ENCODE data around the gene SOD1. TPM values are rescaled to one million over a fixed set of nuclear protein-coding genes. Genes with fewer than 3 reads are reported as not detected.

SOD1 gene
- total RNA-seq, 1 donor from 2014 or later = 145 TPM

DNA sequence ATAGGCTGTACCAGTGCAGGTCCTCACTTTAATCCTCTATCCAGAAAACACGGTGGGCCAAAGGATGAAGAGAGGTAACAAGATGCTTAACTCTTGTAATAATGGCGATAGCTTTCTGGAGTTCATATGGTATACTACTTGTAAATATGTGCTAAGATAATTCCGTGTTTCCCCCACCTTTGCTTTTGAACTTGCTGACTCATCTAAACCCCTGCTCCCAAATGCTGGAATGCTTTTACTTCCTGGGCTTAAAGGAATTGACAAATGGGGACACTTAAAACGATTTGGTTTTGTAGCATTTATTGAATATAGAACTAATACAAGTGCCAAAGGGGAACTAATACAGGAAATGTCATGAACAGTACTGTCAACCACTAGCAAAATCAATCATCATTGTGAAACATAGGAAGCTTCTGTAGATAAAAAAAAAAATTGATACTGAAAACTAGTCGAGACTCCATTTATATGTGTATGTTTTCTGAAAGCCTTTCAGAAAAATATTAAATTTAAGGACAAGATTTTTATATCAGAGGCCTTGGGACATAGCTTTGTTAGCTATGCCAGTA lies 7.0 kb downstream of the SOD1 start:
- Mint-ChIP-seq H3K4me3 (ENCODE audit: unreplicated experiment) (no peak overlapping the region), H3K27me3 (ENCODE audit: unreplicated experiment) (no peaks in the 10 kb centered on the region), H3K27ac (ENCODE audit: unreplicated experiment) (no peak overlapping the region), H3K36me3 (ENCODE audit: low read depth, unreplicated experiment) (peaks cover 17% of the 10 kb centered on the region), H3K4me1 (ENCODE audit: unreplicated experiment) (peaks cover 36% of the 10 kb centered on the region), H3K9me3 (ENCODE audit: unreplicated experiment) (no peaks in the 10 kb centered on the region)
- TF ChIP-seq, protein P1, sequence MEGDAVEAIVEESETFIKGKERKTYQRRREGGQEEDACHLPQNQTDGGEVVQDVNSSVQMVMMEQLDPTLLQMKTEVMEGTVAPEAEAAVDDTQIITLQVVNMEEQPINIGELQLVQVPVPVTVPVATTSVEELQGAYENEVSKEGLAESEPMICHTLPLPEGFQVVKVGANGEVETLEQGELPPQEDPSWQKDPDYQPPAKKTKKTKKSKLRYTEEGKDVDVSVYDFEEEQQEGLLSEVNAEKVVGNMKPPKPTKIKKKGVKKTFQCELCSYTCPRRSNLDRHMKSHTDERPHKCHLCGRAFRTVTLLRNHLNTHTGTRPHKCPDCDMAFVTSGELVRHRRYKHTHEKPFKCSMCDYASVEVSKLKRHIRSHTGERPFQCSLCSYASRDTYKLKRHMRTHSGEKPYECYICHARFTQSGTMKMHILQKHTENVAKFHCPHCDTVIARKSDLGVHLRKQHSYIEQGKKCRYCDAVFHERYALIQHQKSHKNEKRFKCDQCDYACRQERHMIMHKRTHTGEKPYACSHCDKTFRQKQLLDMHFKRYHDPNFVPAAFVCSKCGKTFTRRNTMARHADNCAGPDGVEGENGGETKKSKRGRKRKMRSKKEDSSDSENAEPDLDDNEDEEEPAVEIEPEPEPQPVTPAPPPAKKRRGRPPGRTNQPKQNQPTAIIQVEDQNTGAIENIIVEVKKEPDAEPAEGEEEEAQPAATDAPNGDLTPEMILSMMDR (IDR thresholded peaks at IDR 0.05; ENCODE audit: unreplicated experiment) = no peak
- no peak for DNase-seq (ENCODE audit: low spot score)

DNA sequence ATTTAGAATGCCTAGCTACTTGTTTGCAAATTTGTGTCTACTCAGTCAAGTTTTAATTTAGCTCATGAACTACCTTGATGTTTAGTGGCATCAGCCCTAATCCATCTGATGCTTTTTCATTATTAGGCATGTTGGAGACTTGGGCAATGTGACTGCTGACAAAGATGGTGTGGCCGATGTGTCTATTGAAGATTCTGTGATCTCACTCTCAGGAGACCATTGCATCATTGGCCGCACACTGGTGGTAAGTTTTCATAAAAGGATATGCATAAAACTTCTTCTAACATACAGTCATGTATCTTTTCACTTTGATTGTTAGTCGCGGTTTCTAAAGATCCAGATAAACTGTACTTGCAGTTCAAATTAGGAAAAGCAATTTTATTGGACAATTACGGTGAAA lies 7.6 kb downstream of the SOD1 start:
- peaks cover 38% of the 10 kb centered on the region for H3K4me1 Mint-ChIP-seq (ENCODE audit: unreplicated experiment)
- H3K27me3 Mint-ChIP-seq (ENCODE audit: unreplicated experiment) = no peaks in the 10 kb centered on the region
- TF ChIP-seq, protein P1 (IDR thresholded peaks at IDR 0.05; ENCODE audit: unreplicated experiment) = no peak
- no peak overlapping the region for H3K4me3 Mint-ChIP-seq (ENCODE audit: unreplicated experiment)
- no peak for DNase-seq (ENCODE audit: low spot score)
- H3K27ac Mint-ChIP-seq (ENCODE audit: unreplicated experiment) = no peak overlapping the region
- no peaks in the 10 kb centered on the region for H3K9me3 Mint-ChIP-seq (ENCODE audit: unreplicated experiment)
- H3K36me3 Mint-ChIP-seq (ENCODE audit: low read depth, unreplicated experiment) = peaks cover 20% of the 10 kb centered on the region

DNA sequence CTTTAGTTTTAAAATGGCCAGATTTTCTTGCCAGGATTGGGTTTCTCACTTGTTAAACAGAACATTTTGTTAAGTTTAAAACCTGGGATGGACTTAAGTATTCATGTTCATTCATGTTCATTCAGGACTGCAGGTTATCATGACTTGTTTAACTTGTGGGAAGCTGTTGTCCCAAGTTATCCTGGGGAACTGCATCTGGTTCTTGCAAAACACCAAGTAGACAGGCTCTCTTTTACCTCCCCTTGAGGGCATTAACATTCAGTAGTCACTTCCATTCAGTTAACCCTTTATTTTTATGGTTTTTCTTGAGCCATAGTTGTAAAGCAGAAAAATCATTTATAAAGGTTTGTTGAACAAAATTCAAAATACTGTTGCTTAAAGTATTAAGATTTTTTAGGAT lies 8.1 kb downstream of the SOD1 start:
- Mint-ChIP-seq H3K4me1 (ENCODE audit: unreplicated experiment) (peaks cover 38% of the 10 kb centered on the region), H3K27ac (ENCODE audit: unreplicated experiment) (peak overlapping the region; percentile 67), H3K9me3 (ENCODE audit: unreplicated experiment) (no peaks in the 10 kb centered on the region), H3K36me3 (ENCODE audit: low read depth, unreplicated experiment) (peaks cover 20% of the 10 kb centered on the region), H3K4me3 (ENCODE audit: unreplicated experiment) (no peak overlapping the region), H3K27me3 (ENCODE audit: unreplicated experiment) (no peaks in the 10 kb centered on the region)
- TF ChIP-seq, protein P1 (IDR thresholded peaks at IDR 0.05; ENCODE audit: unreplicated experiment) = no peak
- DNase-seq (ENCODE audit: low spot score) = no peak

DNA sequence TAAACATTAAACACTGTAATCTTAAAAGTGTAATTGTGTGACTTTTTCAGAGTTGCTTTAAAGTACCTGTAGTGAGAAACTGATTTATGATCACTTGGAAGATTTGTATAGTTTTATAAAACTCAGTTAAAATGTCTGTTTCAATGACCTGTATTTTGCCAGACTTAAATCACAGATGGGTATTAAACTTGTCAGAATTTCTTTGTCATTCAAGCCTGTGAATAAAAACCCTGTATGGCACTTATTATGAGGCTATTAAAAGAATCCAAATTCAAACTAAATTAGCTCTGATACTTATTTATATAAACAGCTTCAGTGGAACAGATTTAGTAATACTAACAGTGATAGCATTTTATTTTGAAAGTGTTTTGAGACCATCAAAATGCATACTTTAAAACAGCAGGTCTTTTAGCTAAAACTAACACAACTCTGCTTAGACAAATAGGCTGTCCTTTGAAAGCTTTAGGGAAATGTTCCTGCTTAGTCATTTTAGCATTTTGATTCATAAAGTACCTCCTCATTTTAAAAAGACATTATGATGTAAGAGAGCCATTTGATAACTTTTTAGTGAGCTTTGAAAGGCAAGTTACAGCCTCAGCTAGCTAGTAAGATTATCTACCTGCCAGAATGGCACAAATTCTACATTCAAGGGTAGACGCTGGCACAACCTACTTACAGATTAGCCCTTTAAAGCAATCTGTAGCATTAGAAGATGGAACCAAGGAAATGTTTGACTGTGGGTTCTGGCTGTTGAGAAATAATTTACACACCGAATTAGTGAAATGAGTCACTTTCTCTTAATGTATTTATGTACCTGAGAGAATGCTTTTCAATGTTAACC lies 9.4 kb downstream of the SOD1 start:
- no peak for DNase-seq (ENCODE audit: low spot score)
- peaks cover 38% of the 10 kb centered on the region for H3K4me1 Mint-ChIP-seq (ENCODE audit: unreplicated experiment)
- H3K27me3 Mint-ChIP-seq (ENCODE audit: unreplicated experiment) = no peaks in the 10 kb centered on the region
- H3K36me3 Mint-ChIP-seq (ENCODE audit: low read depth, unreplicated experiment) = peaks cover 20% of the 10 kb centered on the region
- no peak overlapping the region for H3K4me3 Mint-ChIP-seq (ENCODE audit: unreplicated experiment)
- TF ChIP-seq, protein P1 (IDR thresholded peaks at IDR 0.05; ENCODE audit: unreplicated experiment) = no peak
- no peaks in the 10 kb centered on the region for H3K9me3 Mint-ChIP-seq (ENCODE audit: unreplicated experiment)
- H3K27ac Mint-ChIP-seq (ENCODE audit: unreplicated experiment) = no peak overlapping the region

DNA sequence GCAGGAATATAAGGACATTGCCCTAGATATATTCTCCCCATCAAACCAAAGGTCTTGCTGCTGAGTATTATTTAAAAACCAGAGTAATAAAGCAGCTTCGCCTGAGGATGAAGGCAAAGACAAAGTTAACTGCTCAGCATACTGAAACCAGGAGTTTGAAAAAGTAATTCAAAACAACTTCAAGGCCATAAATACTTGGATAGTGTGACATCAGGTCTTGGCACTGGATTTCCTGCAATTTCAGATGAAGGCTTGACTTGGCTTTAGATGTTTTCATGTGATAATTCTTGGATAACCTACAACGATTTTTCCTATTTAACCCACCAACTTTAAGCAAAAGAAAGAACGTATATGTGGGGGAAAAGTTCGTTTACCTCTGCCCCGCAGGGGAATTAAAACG lies 10.6 kb downstream of the SOD1 start:
- no peak overlapping the region for H3K27ac Mint-ChIP-seq (ENCODE audit: unreplicated experiment)

More for the DNA sequence above, 10.6 kb downstream of the SOD1 start:
- Mint-ChIP-seq H3K4me3 (ENCODE audit: unreplicated experiment) (no peak overlapping the region), H3K4me1 (ENCODE audit: unreplicated experiment) (peaks cover 38% of the 10 kb centered on the region), H3K9me3 (ENCODE audit: unreplicated experiment) (no peaks in the 10 kb centered on the region), H3K27me3 (ENCODE audit: unreplicated experiment) (no peaks in the 10 kb centered on the region), H3K36me3 (ENCODE audit: low read depth, unreplicated experiment) (peaks cover 16% of the 10 kb centered on the region)
- DNase-seq (ENCODE audit: low spot score) = no peak
- TF ChIP-seq, protein P1 (IDR thresholded peaks at IDR 0.05; ENCODE audit: unreplicated experiment) = no peak
